Prostate gland (tissue), 2 donors: ENCODE measurements around the gene KRTAP13-4.

Experiments used
- CTCF ChIP-seq, 4 experiments: fragments of 200-600 bp in 2 of 4; fragments of 450-650 bp in 2 of 4; sonication (generic) in 2 of 4; IDR thresholded peaks; 1 replicate in 3 of 4; 2 replicates in 1 of 4; pipeline ENCODE4 v1.5.1; 2016 to 2019; ENCODE audit warnings: antibody characterized with exemption in 4 of 4, mild to moderate bottlenecking in 2 of 4, moderate library complexity in 2 of 4
- POLR2A ChIP-seq: fragments of 450-650 bp; IDR thresholded peaks from one replicate; pipeline ENCODE4 v1.6.1; 2016; ENCODE audit warnings: antibody characterized with exemption, mild to moderate bottlenecking
- POLR2AphosphoS5 ChIP-seq: sonication (generic); formaldehyde crosslinking; IDR thresholded peaks from one replicate; pipeline ENCODE4 v1.6.1; 2017; ENCODE audit warnings: antibody characterized with exemption

DNA sequence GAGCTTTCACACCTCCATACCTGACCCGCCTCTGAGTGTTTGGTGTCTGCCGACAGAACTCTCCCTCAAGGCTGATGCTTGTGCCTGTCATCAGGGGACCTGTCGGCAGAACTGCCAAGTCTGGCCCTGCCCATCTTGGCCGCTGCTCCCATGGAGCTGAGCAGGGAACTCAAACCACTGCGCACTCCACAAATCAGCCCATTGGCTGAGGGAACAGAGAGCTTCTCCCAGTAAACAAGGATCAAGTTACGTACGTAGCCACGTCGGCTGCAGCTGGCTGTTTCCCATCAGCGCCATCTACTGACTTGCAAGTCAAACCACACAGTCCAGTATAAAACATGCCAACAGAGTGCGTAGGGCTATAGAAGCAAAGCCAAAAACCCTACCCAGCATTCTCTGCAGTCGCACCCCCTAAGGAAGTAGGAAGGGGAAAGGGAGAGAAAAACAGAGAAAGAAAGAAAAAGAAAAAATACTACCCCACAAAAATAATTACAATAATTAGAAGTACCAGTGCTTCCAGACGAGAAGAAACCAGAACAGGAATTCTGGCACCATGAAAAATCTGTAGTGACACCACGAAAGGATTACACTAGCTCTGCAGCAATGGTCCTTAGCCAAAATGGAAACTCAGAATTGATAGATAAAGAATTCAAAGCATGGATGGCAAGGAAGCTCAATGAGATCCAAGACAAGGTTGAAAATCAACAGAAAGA lies 21.1 kb upstream of the KRTAP13-4 start:
- peak in 3 of 4 experiments; percentile 33 to 67 (median 39) for TF ChIP-seq CTCF (IDR thresholded peaks at IDR 0.05)
- TF ChIP-seq POLR2A = no peak
- TF ChIP-seq POLR2AphosphoS5 = peak; percentile 64
